Activated naive CD8-positive, alpha-beta T cell treated with anti-CD3 and anti-CD28 coated beads, Interleukin-2, amount 50 U/mL, for 24 hours (primary cell): ENCODE data around the gene WFIKKN1.
A peak's percentile ranks its signal among the peaks of the same experiment; 100 is the strongest.
"Not testable (repeated sequence)": the region's sequence is repeated elsewhere in the genome, so short reads cannot be mapped to it uniquely, and the experiment has no call there.

ENCODE experiments used
- ATAC-seq: fragments of 150-1000 bp; cut with Tn5 transposase; one replicate; pipeline ENCODE4 v1.10.0; 2021
- DNase-seq: peaks from one replicate; pipeline ENCODE4 v3.0.0; 2021
- H3K27ac Mint-ChIP-seq: one replicate; pipeline ENCODE4 v1.8.0; 2021; ENCODE audit warnings: mild to moderate bottlenecking, mixed read lengths
- H3K27me3 Mint-ChIP-seq: one replicate; pipeline ENCODE4 v1.8.0; 2021; ENCODE audit warnings: mixed read lengths
- H3K36me3 Mint-ChIP-seq: one replicate; pipeline ENCODE4 v1.8.0; 2021; ENCODE audit warnings: low read depth, mixed read lengths
- H3K4me1 Mint-ChIP-seq: one replicate; pipeline ENCODE4 v1.8.0; 2021; ENCODE audit warnings: mixed read lengths
- H3K4me3 Mint-ChIP-seq: one replicate; pipeline ENCODE4 v1.8.0; 2021; ENCODE audit warnings: mild to moderate bottlenecking, moderate library complexity, mixed read lengths
- H3K9me3 Mint-ChIP-seq: one replicate; pipeline ENCODE4 v1.8.0; 2021; ENCODE audit warnings: mixed read lengths

Gene WFIKKN1

GRCh38 chr16:590815-591200 lies 40.0 kb upstream of the WFIKKN1 start:
- Mint-ChIP-seq H3K27me3 (no peaks in the 10 kb centered on the region), H3K9me3 (no peaks in the 10 kb centered on the region), H3K27ac (peak overlapping the region; percentile 66), H3K4me3 (peak overlapping the region; percentile 81), H3K4me1 (peaks cover 23% of the 10 kb centered on the region), H3K36me3 (peaks cover 13% of the 10 kb centered on the region)
- DNase-seq (no peak), ATAC-seq (no peak)

GRCh38 chr16:591231-591630 lies 39.6 kb upstream of the WFIKKN1 start:
- H3K36me3 Mint-ChIP-seq, result peaks cover 13% of the 10 kb centered on the region
- peak overlapping the region; percentile 66 for H3K27ac Mint-ChIP-seq
- no peaks in the 10 kb centered on the region for H3K27me3 Mint-ChIP-seq
- ATAC-seq (no peak), DNase-seq (no peak)
- peak overlapping the region; percentile 81 for H3K4me3 Mint-ChIP-seq
- H3K4me1 Mint-ChIP-seq, result peaks cover 23% of the 10 kb centered on the region
- no peaks in the 10 kb centered on the region for H3K9me3 Mint-ChIP-seq

GRCh38 chr16:591892-592517 lies 38.8 kb upstream of the WFIKKN1 start:
- H3K4me3 Mint-ChIP-seq, result peak overlapping the region; percentile 26
- no peaks in the 10 kb centered on the region for H3K27me3 Mint-ChIP-seq
- ATAC-seq (no peak), DNase-seq (no peak)
- H3K36me3 Mint-ChIP-seq, result peaks cover 13% of the 10 kb centered on the region
- H3K9me3 Mint-ChIP-seq, result no peaks in the 10 kb centered on the region
- peaks cover 23% of the 10 kb centered on the region for H3K4me1 Mint-ChIP-seq
- no peak overlapping the region for H3K27ac Mint-ChIP-seq

GRCh38 chr16:592518-593306 lies 38.1 kb upstream of the WFIKKN1 start:
- Mint-ChIP-seq H3K27ac (peak overlapping the region; percentile 42), H3K27me3 (no peaks in the 10 kb centered on the region), H3K4me1 (peaks cover 19% of the 10 kb centered on the region), H3K4me3 (no peak overlapping the region), H3K36me3 (peaks cover 9% of the 10 kb centered on the region), H3K9me3 (no peaks in the 10 kb centered on the region)
- ATAC-seq, result no peak
- DNase-seq, result no peak

GRCh38 chr16:593406-593805 lies 37.4 kb upstream of the WFIKKN1 start:
- DNase-seq (no peak), ATAC-seq (no peak)
- Mint-ChIP-seq H3K4me1 (peaks cover 14% of the 10 kb centered on the region), H3K27me3 (no peaks in the 10 kb centered on the region), H3K36me3 (peaks cover 3% of the 10 kb centered on the region), H3K27ac (no peak overlapping the region), H3K9me3 (no peaks in the 10 kb centered on the region), H3K4me3 (no peak overlapping the region)

GRCh38 chr16:593807-594206 lies 37.0 kb upstream of the WFIKKN1 start:
- H3K27me3 Mint-ChIP-seq, result no peaks in the 10 kb centered on the region
- no peak overlapping the region for H3K4me3 Mint-ChIP-seq
- ATAC-seq, result no peak
- DNase-seq, result no peak
- no peak overlapping the region for H3K27ac Mint-ChIP-seq
- H3K36me3 Mint-ChIP-seq, result peaks cover 4% of the 10 kb centered on the region
- H3K4me1 Mint-ChIP-seq, result peaks cover 11% of the 10 kb centered on the region
- H3K9me3 Mint-ChIP-seq, result no peaks in the 10 kb centered on the region

- no peaks in the 10 kb centered on the region for H3K27me3 Mint-ChIP-seq
- peaks cover 11% of the 10 kb centered on the region for H3K4me1 Mint-ChIP-seq
- H3K36me3 Mint-ChIP-seq, result peaks cover 7% of the 10 kb centered on the region
- no peak overlapping the region for H3K27ac Mint-ChIP-seq
- no peaks in the 10 kb centered on the region for H3K9me3 Mint-ChIP-seq
- H3K4me3 Mint-ChIP-seq, result no peak overlapping the region
- ATAC-seq (peak; percentile 3), DNase-seq (no peak)
These were observed 35.7 kb upstream of the WFIKKN1 start for GRCh38 chr16:595094-595528.

- Mint-ChIP-seq H3K27me3 (no peaks in the 10 kb centered on the region), H3K4me3 (no peak overlapping the region), H3K4me1 (peaks cover 5% of the 10 kb centered on the region), H3K27ac (no peak overlapping the region), H3K9me3 (no peaks in the 10 kb centered on the region), H3K36me3 (peaks cover 7% of the 10 kb centered on the region)
- ATAC-seq (no peak), DNase-seq (no peak)
These were observed 34.6 kb upstream of the WFIKKN1 start for GRCh38 chr16:595942-596735.

GRCh38 chr16:596736-597060 lies 34.1 kb upstream of the WFIKKN1 start:
- no peaks in the 10 kb centered on the region for H3K27me3 Mint-ChIP-seq

GRCh38 chr16:597655-598054 lies 33.1 kb upstream of the WFIKKN1 start:
- not testable (repeated sequence) for ATAC-seq, DNase-seq, H3K4me1 Mint-ChIP-seq, H3K27me3 Mint-ChIP-seq, H3K9me3 Mint-ChIP-seq, H3K4me3 Mint-ChIP-seq, H3K36me3 Mint-ChIP-seq, H3K27ac Mint-ChIP-seq

More at GRCh38 chr16:596736-597060, 34.1 kb upstream of the WFIKKN1 start:
- ATAC-seq, result no peak
- H3K9me3 Mint-ChIP-seq, result no peaks in the 10 kb centered on the region
- DNase-seq, result no peak
- peaks cover 2% of the 10 kb centered on the region for H3K4me1 Mint-ChIP-seq
- peaks cover 7% of the 10 kb centered on the region for H3K36me3 Mint-ChIP-seq
- H3K27ac Mint-ChIP-seq, result no peak overlapping the region
- no peak overlapping the region for H3K4me3 Mint-ChIP-seq

- no peak overlapping the region for H3K4me3 Mint-ChIP-seq
- peaks cover 3% of the 10 kb centered on the region for H3K4me1 Mint-ChIP-seq
- ATAC-seq (no peak), DNase-seq (no peak)
- peaks cover 7% of the 10 kb centered on the region for H3K36me3 Mint-ChIP-seq
- H3K27me3 Mint-ChIP-seq, result no peaks in the 10 kb centered on the region
- no peak overlapping the region for H3K27ac Mint-ChIP-seq
- no peaks in the 10 kb centered on the region for H3K9me3 Mint-ChIP-seq
These were observed 31.7 kb upstream of the WFIKKN1 start for GRCh38 chr16:598823-599739.

- Mint-ChIP-seq H3K36me3 (peaks cover 7% of the 10 kb centered on the region), H3K27me3 (no peaks in the 10 kb centered on the region), H3K9me3 (no peaks in the 10 kb centered on the region), H3K4me3 (no peak overlapping the region), H3K27ac (no peak overlapping the region), H3K4me1 (peaks cover 3% of the 10 kb centered on the region)
- peak; percentile 36 for ATAC-seq
- DNase-seq, result no peak
These were observed 30.0 kb upstream of the WFIKKN1 start for GRCh38 chr16:600781-601180.

GRCh38 chr16:603933-604332 lies 26.9 kb upstream of the WFIKKN1 start:
- Mint-ChIP-seq H3K4me1 (peaks cover 15% of the 10 kb centered on the region), H3K36me3 (peaks cover 3% of the 10 kb centered on the region), H3K27me3 (no peaks in the 10 kb centered on the region), H3K4me3 (no peak overlapping the region), H3K27ac (no peak overlapping the region), H3K9me3 (no peaks in the 10 kb centered on the region)
- no peak for DNase-seq
- no peak for ATAC-seq

GRCh38 chr16:606656-607307 lies 24.0 kb upstream of the WFIKKN1 start:
- Mint-ChIP-seq H3K9me3 (no peaks in the 10 kb centered on the region), H3K27ac (no peak overlapping the region), H3K4me1 (peaks cover 20% of the 10 kb centered on the region), H3K36me3 (no peaks in the 10 kb centered on the region), H3K4me3 (no peak overlapping the region), H3K27me3 (no peaks in the 10 kb centered on the region)
- DNase-seq, result no peak
- ATAC-seq, result no peak
